ENCODE data around the gene PDE1A.

The PDE1A gene

DNA sequence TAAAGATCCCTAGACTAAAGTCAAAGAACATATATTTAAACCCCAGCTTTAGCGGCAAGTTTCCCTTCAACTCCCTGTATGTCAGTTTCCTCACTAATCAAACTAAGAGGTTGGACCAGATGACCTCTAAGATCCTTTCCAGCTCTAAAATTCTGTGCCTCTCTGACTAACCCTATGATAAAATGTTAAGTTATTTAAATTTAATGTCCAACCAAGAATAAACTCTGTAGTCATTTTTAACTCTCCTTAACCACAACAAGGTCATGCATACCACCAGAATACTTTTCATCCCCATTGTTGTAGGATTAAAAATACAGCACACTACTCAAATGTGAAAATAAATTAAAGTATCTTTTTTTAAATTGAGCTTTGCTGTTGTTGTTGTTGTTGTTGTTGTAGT lies 5.2 kb upstream of the PDE1A start:
- TF ChIP-seq, protein P1, sequence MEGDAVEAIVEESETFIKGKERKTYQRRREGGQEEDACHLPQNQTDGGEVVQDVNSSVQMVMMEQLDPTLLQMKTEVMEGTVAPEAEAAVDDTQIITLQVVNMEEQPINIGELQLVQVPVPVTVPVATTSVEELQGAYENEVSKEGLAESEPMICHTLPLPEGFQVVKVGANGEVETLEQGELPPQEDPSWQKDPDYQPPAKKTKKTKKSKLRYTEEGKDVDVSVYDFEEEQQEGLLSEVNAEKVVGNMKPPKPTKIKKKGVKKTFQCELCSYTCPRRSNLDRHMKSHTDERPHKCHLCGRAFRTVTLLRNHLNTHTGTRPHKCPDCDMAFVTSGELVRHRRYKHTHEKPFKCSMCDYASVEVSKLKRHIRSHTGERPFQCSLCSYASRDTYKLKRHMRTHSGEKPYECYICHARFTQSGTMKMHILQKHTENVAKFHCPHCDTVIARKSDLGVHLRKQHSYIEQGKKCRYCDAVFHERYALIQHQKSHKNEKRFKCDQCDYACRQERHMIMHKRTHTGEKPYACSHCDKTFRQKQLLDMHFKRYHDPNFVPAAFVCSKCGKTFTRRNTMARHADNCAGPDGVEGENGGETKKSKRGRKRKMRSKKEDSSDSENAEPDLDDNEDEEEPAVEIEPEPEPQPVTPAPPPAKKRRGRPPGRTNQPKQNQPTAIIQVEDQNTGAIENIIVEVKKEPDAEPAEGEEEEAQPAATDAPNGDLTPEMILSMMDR (IDR thresholded peaks at IDR 0.05; ENCODE audit: control insufficient read depth, extremely low read depth, insufficient read depth): no peak
- no peak for DNase-seq (ENCODE audit: low read depth)
- no peak overlapping the region for H3K4me3 ChIP-seq (ENCODE audit: low read depth, low read length)

DNA sequence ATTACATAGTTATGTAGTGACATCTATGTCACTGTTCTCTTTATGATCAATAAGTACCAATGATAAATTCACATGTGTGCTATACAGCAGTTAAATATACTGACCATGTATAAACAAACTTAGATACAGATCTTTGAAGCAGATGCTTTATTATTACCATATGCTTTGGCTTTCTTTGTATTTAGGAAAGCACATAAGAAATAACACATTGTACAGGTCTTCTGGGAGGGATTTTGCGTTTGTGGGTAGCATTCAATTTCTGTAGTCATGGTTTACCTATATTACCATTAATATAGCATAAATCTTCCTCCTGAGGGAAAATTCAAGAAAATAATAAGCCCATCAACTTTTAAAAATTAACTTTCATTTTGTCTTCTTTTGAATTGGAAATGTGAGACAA lies 1.6 kb upstream of the PDE1A start:
- TF ChIP-seq, protein P1 (IDR thresholded peaks at IDR 0.05; ENCODE audit: control insufficient read depth, extremely low read depth, insufficient read depth): no peak
- H3K4me3 ChIP-seq (ENCODE audit: low read depth, low read length): no peak overlapping the region
- no peak for DNase-seq (ENCODE audit: low read depth)

DNA sequence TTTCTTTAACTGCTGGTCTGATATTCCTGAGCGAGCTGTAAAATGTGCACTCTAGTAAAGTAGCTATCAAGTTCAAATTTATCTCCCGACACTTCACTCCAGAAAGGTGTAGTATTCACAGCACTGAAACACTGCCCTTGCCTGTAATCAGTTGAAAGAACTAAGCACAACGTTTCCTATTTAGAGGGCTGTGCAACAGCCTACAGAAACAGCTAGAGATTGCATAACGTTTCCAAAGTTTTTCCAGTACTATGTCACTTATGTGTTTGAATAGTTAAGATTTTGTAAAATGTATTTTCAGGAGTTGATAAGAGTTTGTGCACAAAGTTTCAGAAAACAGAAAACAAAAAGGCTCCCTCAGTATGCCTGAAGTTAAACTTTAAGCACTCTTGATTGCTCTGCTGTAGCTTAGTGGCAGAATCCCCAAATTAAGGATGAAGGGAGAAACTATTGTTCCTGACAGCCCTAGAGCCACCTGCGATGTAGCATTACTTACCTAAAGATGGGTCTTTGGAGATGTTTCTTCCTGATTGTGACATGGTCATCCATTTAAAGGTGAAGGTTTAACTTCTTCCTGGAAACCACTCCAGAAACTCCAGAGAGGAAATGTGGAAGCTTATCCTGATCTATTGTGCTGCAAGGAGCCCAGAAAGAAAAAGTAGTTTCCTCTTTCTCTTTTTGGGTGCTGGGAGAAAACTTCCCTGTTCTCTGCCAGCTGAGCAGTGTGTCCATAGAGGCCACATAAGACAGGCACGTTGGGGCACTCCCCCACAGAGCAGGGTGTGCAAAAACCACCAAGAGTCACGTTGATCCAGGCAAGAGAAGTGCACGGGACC lies 536 bp downstream of the PDE1A start:
- DNase-seq (ENCODE audit: low read depth): no peak
- no peak overlapping the region for H3K4me3 ChIP-seq (ENCODE audit: low read depth, low read length)
- TF ChIP-seq, protein P1 (IDR thresholded peaks at IDR 0.05; ENCODE audit: control insufficient read depth, extremely low read depth, insufficient read depth): no peak

DNA sequence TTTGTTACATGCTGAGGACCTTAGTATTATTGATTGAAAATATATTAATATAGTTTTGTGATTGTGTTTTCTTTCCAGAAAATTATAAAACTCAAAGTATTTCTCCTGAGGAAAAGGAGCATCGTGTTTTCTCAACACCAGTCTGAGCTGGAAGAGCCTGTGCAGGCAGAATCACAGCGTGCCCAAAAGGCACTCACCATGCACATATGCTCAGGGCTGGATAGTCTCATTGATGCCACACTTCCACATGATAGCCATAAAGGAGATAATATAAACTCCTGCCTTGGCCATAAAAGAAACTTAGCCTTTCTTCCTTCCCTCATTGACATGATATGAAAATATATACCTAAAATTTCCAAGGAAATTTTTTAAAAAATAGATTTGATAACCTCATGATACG lies 4.0 kb downstream of the PDE1A start:
- no peak overlapping the region for H3K4me3 ChIP-seq (ENCODE audit: low read depth, low read length)
- DNase-seq (ENCODE audit: low read depth): no peak
- TF ChIP-seq, protein P1 (IDR thresholded peaks at IDR 0.05; ENCODE audit: control insufficient read depth, extremely low read depth, insufficient read depth): no peak

DNA sequence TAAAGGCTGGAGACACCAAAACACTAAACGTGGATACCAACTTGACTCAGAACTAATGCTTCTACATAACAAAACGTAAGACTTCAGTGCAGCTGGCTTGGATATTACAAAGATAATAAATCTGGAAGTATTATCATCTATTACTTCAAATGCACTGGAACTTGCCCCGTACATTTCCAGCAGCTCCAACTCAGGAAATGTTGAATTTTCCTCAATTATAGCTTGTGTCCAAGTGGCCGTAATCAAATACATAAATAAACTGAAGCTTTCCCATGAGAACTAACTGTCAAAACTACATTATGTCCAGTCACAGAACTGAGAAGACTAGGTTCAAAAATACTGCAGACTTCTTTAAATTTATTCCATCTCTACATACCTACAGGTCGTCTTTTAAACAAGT lies 6.2 kb downstream of the PDE1A start:
- TF ChIP-seq, protein P1 (IDR thresholded peaks at IDR 0.05; ENCODE audit: control insufficient read depth, extremely low read depth, insufficient read depth): no peak
- no peak for DNase-seq (ENCODE audit: low read depth)
- H3K4me3 ChIP-seq (ENCODE audit: low read depth, low read length): no peak overlapping the region

DNA sequence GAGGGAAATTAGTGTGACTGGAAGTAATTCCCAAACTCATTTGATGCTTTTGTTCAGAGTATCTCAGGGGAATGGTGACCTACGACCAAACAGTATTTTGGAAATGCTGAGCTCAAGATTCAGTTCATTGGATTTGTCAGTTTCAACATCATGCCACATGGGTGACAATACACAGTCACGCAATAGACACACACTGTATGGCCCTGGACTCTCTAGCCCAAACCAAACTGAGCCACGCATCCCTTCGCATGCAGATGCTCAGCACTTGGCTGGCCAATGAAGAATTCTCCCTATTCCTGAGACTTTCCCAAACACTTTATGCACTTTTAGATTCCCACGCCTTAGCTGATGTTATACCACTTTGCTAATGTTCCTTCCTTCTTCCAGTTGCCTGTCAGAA lies 10.0 kb downstream of the PDE1A start:
- DNase-seq (ENCODE audit: low read depth): no peak
- TF ChIP-seq, protein P1 (IDR thresholded peaks at IDR 0.05; ENCODE audit: control insufficient read depth, extremely low read depth, insufficient read depth): no peak
- no peak overlapping the region for H3K4me3 ChIP-seq (ENCODE audit: low read depth, low read length)

DNA sequence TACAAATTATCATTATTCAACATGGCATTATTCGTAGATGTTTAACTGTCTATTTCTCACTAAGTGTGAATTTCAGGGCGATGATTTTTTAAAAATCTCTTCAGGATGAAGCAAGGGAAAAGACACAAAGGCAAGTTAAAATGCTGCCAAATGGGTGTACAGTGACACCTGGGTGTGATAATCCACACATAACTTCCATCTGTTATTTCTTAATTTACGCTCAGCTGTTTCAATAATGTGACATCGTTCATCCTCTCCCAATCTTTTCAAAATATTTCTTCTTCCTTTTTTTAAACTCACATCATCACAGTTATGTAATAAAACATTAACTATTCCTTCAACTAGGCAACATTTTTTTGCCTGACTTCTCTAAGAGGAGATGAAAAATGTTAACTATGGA lies 10.6 kb downstream of the PDE1A start:
- TF ChIP-seq, protein P1 (IDR thresholded peaks at IDR 0.05; ENCODE audit: control insufficient read depth, extremely low read depth, insufficient read depth): no peak
- DNase-seq (ENCODE audit: low read depth): no peak
- H3K4me3 ChIP-seq (ENCODE audit: low read depth, low read length): no peak overlapping the region

All from LNCaP clone FGC (cell line).